Cardiac atrium fibroblast (primary cell): ENCODE results near the gene PIK3AP1. TPM values are rescaled to one million over a fixed set of nuclear protein-coding genes. Genes with fewer than 3 reads are reported as not detected.

Source experiments
- total RNA-seq: library from RNA; depleted of rRNA; stranded (reverse); fragments of >200 nt; gene quantifications from 2 replicates; pipeline ENCODE4 v1.2.3, GENCODE V29; 2015

Gene PIK3AP1, protein sequence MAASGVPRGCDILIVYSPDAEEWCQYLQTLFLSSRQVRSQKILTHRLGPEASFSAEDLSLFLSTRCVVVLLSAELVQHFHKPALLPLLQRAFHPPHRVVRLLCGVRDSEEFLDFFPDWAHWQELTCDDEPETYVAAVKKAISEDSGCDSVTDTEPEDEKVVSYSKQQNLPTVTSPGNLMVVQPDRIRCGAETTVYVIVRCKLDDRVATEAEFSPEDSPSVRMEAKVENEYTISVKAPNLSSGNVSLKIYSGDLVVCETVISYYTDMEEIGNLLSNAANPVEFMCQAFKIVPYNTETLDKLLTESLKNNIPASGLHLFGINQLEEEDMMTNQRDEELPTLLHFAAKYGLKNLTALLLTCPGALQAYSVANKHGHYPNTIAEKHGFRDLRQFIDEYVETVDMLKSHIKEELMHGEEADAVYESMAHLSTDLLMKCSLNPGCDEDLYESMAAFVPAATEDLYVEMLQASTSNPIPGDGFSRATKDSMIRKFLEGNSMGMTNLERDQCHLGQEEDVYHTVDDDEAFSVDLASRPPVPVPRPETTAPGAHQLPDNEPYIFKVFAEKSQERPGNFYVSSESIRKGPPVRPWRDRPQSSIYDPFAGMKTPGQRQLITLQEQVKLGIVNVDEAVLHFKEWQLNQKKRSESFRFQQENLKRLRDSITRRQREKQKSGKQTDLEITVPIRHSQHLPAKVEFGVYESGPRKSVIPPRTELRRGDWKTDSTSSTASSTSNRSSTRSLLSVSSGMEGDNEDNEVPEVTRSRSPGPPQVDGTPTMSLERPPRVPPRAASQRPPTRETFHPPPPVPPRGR
- not detected in 2 replicates for total RNA-seq

DNA sequence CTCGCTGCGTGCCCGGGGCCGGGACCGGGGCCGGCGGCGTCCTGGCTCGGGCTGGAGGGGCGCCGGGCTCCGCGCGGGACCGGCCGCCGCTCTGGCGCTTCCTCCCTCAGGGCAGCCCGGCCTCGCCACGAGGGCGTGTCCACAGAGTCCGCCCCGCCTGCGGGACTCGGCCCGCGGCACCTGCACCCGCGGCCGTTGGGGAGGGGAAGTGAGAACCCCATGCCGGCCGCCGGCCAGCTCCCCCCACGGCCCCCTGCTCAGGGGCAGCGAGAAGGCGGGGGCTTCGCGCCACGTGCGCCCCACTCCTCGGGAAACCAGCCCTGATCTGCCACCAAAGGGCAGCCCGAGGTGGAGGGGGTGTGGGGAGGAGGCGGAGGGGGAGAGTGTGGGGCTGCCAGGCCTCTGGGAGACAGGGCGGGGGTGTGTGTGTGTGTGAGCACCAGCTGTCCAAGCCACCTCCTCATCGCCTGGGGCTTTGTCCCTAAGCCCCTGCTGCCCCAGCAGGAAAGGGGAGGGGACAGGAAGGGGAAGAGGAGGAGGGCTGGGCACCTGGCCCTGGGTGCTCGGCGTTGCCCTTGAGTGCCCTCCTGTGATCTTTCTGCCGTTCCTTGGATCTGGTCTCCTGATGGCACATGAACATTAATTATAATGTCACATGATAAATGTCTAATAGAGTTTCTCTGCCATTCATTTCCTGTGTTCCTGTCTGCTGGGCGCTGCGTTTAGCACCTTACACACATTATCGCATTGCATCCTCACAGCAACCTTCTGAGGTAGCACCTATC is at the start of gene PIK3AP1:
TSS of gene PIK3AP1 (minus strand) at position 93 of the 785 bp plus-strand sequence. CDS start 120 bp downstream, outside the sequence.

DNA sequence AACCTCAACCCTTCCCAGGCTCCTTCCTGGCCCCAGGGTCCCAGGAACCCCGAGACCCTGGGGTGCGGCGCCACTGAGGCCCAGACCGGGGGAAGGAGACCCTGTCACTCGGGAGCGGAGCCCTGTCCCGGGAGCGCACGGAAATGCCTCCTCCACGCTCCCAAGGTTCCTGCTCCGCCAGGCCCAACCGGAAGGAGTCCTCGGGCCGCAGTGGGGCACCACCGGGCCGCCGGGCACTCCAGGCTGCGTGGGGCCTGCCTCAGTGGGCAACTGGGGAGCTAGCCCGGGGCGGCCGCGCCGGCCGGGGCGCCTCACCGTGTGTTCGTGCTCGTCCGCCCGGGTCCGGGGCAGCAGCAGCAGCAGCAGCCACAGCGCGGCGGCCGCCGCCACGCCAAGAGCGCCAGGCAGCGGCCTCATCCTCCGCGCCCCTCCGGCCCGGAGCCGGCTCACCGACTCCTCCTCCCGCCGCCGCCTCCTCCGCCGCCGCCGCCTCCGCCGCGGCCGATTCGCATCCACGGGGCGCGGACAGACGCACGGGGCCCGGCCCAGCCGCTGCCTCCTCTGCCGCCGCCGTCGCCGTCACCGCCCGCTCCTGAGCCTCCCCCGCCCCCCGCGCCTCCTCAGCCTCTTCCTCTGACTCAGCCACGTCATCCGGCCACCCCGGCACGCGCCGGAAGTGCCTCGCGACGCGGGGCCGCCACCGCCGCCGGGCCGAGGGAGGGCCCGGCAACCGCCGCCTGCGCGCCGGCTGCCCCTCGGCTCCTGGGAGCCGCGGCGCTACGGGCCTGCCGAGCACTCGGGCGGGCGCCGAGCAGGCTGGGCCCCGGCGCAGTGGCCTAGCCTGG is 133.7 kb downstream of the PIK3AP1 start, which contains the start of gene TM9SF3:
TSS of gene TM9SF3 (minus strand) at position 594 of the 845 bp plus-strand sequence. CDS start at position 417, 177 bp downstream.

Other genes starting within 250 kb of the PIK3AP1 start
- gene TLL2, start 206.6 kb downstream of the PIK3AP1 start, total RNA-seq, result under 0.01 TPM in 1 of 2 replicates, not detected in the other
- 82.9 and 99.3 TPM in 2 replicates for gene TM9SF3, start 133.5 kb downstream of the PIK3AP1 start, total RNA-seq
- gene LCOR, start 111.8 kb upstream of the PIK3AP1 start, total RNA-seq, result 6.9 and 8.6 TPM in 2 replicates